ENCODE measurements around the gene CCDC12. TPM values are rescaled to one million over a fixed set of nuclear protein-coding genes. Genes with fewer than 3 reads are reported as not detected.

CCDC12 gene
- total and polyA plus RNA-seq, 2 of the 13 experiments (the other 11 are each of a cell fraction or from before 2014, with no cell fraction given): 30.1 to 49.5 TPM

- TF ChIP-seq SOX5 (CRISPR knock-in tag; IDR thresholded peaks at IDR 0.05; ENCODE audit: borderline replicate concordance): peak; percentile 28; the same call in 1 of the 2 replicates
- TF ChIP-seq FOXO1 (CRISPR knock-in tag; IDR thresholded peaks at IDR 0.05): no peak
- TF ChIP-seq BCL6 (CRISPR knock-in tag; IDR thresholded peaks at IDR 0.05): peak; percentile 39; the same call in 1 of the 2 replicates
- TF ChIP-seq ZFY (CRISPR knock-in tag; IDR thresholded peaks at IDR 0.05): no peak
- TF ChIP-seq SKIL (CRISPR knock-in tag; IDR thresholded peaks at IDR 0.05; ENCODE audit: borderline replicate concordance): peak; percentile 38; the same call in 1 of the 2 replicates
- peak; percentile 38; the same call in 1 of the 2 replicates for TF ChIP-seq FOXP4 (CRISPR knock-in tag; IDR thresholded peaks at IDR 0.05)
- no peak for TF ChIP-seq FOXA1 (IDR thresholded peaks at IDR 0.05)
- TF ChIP-seq FOXA1 (CRISPR knock-in tag; IDR thresholded peaks at IDR 0.05): peak; percentile 53; the same call in 1 of the 2 replicates
- peak; percentile 9; the same call in 1 of the 2 replicates for TF ChIP-seq ETV5 (CRISPR knock-in tag; IDR thresholded peaks at IDR 0.05; ENCODE audit: borderline replicate concordance)
- TF ChIP-seq ZNF512B (CRISPR knock-in tag; IDR thresholded peaks at IDR 0.05; ENCODE audit: borderline replicate concordance): no peak
- 0 out of 2 replicates have a peak, but pooled peaks have one; percentile 30 for TF ChIP-seq PATZ1 (CRISPR knock-in tag; IDR thresholded peaks at IDR 0.05)
- no peak for TF ChIP-seq CENPT (CRISPR knock-in tag; IDR thresholded peaks at IDR 0.05; ENCODE audit: low read depth)
- no peak for TF ChIP-seq MTA1 (CRISPR knock-in tag; IDR thresholded peaks at IDR 0.05; ENCODE audit: borderline replicate concordance)
- peak; percentile 94 for TF ChIP-seq ZBTB43 (CRISPR knock-in tag; conservative IDR thresholded peaks at IDR 0.05)
- TF ChIP-seq ELF4 (CRISPR knock-in tag; IDR thresholded peaks at IDR 0.05; ENCODE audit: borderline replicate concordance): no peak
- no peak for TF ChIP-seq SOX6 (IDR thresholded peaks at IDR 0.05)
- TF ChIP-seq SOX6 (CRISPR knock-in tag; IDR thresholded peaks at IDR 0.05): 0 out of 2 replicates have a peak, but pooled peaks have one; percentile 12
- TF ChIP-seq MAFF (IDR thresholded peaks at IDR 0.05; ENCODE audit: low read depth, low read length): no peak
- 0 out of 2 replicates have a peak, but pooled peaks have one; percentile 36 for TF ChIP-seq NR2F6 (IDR thresholded peaks at IDR 0.05)
- TF ChIP-seq NR2F6 (CRISPR knock-in tag; IDR thresholded peaks at IDR 0.05): no peak; the same call in 1 of the 2 replicates
Measured at GRCh38 chr3:46931631-46932331, 44.8 kb downstream of the CCDC12 start (continued).
